Measurements from ENCODE around the gene L3MBTL4.

DNA sequence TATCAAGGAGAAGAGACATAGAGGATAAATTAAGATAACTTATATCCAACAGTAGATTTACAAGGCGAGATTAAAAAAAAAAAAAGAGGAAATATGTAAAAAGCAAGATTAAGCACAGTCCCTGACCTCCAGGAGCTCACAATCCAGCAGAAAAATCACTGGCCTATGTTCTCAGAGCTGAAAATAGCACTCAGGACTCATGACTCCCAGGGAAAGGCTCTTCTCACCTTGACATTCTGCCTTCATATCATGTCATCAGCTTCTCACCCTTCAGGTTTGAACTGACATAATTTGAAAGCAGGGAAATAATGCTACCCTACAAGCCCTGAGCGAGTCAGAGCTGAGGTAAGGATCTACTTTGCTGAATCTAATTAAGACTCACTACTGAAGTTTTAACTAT, 82.8 kb downstream of the L3MBTL4 start:
- TF ChIP-seq, protein P1, sequence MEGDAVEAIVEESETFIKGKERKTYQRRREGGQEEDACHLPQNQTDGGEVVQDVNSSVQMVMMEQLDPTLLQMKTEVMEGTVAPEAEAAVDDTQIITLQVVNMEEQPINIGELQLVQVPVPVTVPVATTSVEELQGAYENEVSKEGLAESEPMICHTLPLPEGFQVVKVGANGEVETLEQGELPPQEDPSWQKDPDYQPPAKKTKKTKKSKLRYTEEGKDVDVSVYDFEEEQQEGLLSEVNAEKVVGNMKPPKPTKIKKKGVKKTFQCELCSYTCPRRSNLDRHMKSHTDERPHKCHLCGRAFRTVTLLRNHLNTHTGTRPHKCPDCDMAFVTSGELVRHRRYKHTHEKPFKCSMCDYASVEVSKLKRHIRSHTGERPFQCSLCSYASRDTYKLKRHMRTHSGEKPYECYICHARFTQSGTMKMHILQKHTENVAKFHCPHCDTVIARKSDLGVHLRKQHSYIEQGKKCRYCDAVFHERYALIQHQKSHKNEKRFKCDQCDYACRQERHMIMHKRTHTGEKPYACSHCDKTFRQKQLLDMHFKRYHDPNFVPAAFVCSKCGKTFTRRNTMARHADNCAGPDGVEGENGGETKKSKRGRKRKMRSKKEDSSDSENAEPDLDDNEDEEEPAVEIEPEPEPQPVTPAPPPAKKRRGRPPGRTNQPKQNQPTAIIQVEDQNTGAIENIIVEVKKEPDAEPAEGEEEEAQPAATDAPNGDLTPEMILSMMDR (conservative IDR thresholded peaks at IDR 0.05), result no peak
- TF ChIP-seq EZH2 (IDR thresholded peaks at IDR 0.05; ENCODE audit: low read depth), result no peak
